Skin epidermis (tissue), 12 donors: ENCODE data around the gene LTO1.

Experiments
- H3K27ac ChIP-seq, 21 experiments: fragments of 200-600 bp; sonication (generic) in 11 of 21; one replicate each; pipeline ENCODE4 v1.5.0; 2020; ENCODE audit warnings: mild to moderate bottlenecking in 3 of 21, inconsistent platforms in 2 of 21, moderate library complexity in 2 of 21
- H3K4me3 ChIP-seq, 7 experiments: fragments of 200-600 bp; sonication (generic) in 2 of 7; one replicate each; pipeline ENCODE4 v1.5.0; 2020; ENCODE audit warnings: inconsistent platforms in 2 of 7, mild to moderate bottlenecking in 2 of 7, moderate library complexity in 1 of 7

LTO1 gene

GRCh38 chr11:69662021-69662698 lies 13.0 kb downstream of the LTO1 start:
- Histone ChIP-seq H3K4me3 (no peak overlapping the region), H3K27ac (no peak overlapping the region)

DNA sequence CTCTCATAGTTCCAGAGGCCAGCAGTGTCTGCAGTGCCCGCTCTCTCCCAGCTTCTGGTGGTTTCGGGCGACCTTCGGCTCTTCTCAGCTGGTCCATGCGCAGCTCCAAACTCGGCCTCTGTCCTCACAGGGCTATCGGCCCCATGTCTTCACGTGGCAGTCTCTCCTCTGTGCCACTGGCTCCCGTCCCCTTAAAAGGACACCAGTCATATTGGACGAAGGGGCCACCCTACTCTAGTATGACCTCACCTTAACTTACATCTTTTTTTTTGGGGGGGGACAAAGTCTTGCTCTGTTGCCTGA lies 13.8 kb downstream of the LTO1 start:
- H3K27ac ChIP-seq, result no peak overlapping the region
- H3K4me3 ChIP-seq, result no peak overlapping the region

DNA sequence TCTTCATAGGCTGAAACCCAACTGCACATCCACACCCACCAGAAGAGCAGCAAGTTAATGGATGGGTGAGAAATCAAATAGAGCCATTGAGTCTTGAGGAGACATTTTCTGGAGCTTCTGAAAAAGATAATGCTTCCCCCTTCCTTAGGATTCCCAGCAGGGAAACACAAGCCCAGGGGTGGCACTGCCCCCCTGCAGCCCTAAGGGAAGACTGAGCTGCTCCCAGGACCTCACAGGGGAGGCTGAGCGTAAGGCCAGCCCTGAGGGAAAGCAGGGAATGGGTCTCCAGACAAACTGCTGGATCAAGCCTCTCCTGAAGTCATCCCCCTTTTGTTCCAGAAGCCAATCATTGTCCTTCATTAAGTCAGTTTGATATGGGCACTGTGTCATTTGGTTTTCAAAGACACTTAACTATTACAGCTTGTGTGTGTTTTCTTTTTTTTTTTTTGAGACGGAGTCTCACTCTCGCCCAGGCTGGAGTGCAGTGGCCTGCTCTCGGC lies 15.1 kb downstream of the LTO1 start:
- H3K4me3 ChIP-seq, result no peak overlapping the region

GRCh38 chr11:69659591-69659990 lies 15.6 kb downstream of the LTO1 start:
- H3K27ac ChIP-seq, result no peak overlapping the region
- H3K4me3 ChIP-seq, result no peak overlapping the region

More for the DNA sequence above, 15.1 kb downstream of the LTO1 start:
- no peak overlapping the region for H3K27ac ChIP-seq

GRCh38 chr11:69658626-69659450 lies 16.3 kb downstream of the LTO1 start:
- Histone ChIP-seq H3K27ac (no peak overlapping the region), H3K4me3 (no peak overlapping the region)

- Histone ChIP-seq H3K4me3 (no peak overlapping the region), H3K27ac (no peak overlapping the region)
Observed at GRCh38 chr11:69657911-69658625, 17.1 kb downstream of the LTO1 start.

DNA sequence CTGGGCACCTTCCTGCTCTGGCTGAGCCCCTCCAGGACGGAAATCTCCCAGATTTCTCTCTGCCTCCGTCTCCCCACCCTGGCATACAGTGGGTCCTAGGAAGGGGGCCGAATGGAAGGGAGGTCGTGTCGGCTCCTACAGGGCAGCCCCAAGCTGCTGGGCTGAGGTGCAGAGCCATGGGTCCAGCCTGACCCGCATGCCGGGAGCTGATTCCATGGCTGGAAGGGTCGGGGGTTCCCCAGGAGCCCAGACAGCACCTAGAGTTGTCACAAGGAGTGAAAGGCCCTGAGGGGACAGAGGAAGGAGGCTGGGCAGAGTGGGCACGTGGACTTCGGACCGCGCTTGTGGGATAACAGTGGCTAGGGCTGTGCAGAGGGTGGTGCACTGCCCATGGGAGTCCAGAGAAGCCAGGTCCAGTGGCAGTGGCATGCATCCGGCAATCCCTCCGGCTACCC lies 17.7 kb downstream of the LTO1 start:
- H3K4me3 ChIP-seq, result no peak overlapping the region

DNA sequence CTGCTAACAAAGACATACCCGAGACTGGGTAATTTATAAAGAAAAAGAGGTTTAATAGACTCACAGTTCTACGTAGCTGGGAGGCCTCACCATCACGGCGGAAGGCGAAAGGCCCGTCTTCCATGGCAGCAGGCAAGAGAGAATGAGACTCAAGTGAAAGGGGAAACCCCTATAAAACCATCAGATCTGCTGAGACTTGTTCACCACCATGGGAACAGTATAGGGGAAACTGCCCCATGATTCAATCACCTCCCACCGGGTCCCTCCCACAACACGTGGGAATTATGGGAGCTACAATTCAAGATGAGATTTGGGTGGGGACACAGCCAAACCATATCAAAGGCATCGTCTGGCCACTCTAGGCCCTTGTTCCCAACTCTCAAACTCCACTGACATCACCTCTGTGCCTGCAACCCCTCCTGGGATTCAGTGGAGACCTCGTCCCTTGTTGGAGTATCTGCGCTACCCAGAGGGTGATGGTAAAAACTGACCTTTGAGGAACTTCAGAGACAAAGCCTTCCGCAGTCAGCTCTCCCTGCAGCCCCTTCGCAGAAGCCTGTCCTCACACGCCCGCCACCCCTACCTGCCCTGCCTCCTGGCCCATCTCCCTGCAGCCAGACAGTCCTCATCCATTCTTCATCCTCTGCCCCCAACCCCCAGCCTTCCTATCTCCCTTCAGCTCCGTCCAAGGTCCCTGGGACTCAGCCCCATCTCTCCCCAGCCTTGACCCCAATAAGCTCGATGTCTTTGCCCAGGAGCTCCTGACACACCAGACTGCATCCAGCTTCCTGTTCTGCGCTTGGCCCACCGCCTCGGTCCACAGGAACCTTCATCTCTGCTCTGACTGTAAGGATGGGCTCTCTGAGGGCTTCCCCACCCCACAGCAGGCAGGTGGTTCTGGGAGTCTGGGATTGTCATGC lies 18.4 kb downstream of the LTO1 start:
- H3K27ac ChIP-seq, result no peak overlapping the region
- H3K4me3 ChIP-seq, result no peak overlapping the region

More for the DNA sequence above, 17.7 kb downstream of the LTO1 start:
- H3K27ac ChIP-seq, result no peak overlapping the region

DNA sequence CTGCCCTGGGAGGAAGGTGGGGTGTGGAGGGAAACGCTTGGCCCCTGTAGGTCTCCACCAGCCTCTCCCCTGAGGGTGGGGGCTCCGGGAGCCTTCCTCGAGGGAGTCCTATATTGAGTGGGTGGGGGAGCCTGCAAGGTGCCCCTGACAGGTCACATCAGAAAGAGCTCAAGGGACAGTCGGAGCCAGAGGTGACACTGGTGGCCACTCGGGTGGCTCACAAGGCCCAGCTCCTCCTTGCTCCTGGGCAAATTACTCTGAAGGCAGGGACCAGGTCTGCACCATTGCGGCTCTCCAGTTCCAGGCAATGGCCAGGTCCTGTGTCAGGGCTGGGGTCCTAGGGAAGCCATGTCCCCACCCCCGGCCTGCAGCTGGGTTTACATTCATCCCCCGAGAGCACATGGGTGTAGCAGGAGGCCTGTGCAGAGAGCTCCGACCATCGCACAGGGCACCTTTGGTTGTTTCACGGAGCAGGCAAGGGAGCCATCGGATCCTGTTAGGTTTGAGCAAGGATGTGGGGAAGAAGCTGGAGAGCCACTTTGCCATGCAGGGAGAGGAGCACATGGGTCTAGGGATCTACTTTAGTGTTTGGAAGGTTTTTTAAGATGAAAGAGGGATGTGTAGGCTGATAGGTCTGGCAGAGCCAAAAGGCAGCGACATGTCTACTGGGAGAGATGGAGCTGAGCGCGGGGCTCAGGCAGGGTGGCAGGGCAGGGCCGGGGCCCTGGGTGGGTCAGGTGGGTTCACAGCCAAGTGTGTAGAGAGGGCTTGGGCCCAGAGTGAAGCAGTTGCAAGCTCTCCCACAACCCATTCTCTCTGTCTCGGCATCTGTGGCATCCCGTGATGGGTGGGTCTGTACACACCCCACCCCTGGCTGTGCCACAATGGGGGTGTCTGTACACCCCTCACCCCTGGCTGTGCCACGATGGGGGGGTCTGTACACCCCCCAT lies 19.4 kb downstream of the LTO1 start:
- H3K4me3 ChIP-seq, result no peak overlapping the region
- H3K27ac ChIP-seq, result no peak overlapping the region

GRCh38 chr11:69654660-69655478 lies 20.3 kb downstream of the LTO1 start:
- Histone ChIP-seq H3K27ac (no peak overlapping the region), H3K4me3 (no peak overlapping the region)

GRCh38 chr11:69654001-69654659 lies 21.0 kb downstream of the LTO1 start:
- Histone ChIP-seq H3K27ac (no peak overlapping the region), H3K4me3 (no peak overlapping the region)

DNA sequence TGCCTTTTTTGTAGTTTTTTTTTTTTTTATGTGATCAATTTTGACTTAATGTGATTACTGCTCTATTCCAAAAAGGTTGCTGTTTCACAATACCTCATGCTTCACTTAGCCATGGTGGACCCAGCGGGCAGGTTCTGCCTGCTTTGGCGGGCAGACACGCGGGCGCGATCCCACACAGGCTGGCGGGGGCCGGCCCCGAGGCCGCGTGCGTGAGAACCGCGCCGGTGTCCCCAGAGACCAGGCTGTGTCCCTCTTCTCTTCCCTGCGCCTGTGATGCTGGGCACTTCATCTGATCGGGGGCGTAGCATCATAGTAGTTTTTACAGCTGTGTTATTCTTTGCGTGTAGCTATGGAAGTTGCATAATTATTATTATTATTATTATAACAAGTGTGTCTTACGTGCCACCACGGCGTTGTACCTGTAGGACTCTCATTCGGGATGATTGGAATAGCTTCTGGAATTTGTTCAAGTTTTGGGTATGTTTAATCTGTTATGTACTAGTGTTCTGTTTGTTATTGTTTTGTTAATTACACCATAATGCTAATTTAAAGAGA lies 21.7 kb downstream of the LTO1 start:
- no peak overlapping the region for H3K27ac ChIP-seq
- H3K4me3 ChIP-seq, result no peak overlapping the region

GRCh38 chr11:69652999-69653398 lies 22.2 kb downstream of the LTO1 start:
- H3K4me3 ChIP-seq, result no peak overlapping the region
- no peak overlapping the region for H3K27ac ChIP-seq

DNA sequence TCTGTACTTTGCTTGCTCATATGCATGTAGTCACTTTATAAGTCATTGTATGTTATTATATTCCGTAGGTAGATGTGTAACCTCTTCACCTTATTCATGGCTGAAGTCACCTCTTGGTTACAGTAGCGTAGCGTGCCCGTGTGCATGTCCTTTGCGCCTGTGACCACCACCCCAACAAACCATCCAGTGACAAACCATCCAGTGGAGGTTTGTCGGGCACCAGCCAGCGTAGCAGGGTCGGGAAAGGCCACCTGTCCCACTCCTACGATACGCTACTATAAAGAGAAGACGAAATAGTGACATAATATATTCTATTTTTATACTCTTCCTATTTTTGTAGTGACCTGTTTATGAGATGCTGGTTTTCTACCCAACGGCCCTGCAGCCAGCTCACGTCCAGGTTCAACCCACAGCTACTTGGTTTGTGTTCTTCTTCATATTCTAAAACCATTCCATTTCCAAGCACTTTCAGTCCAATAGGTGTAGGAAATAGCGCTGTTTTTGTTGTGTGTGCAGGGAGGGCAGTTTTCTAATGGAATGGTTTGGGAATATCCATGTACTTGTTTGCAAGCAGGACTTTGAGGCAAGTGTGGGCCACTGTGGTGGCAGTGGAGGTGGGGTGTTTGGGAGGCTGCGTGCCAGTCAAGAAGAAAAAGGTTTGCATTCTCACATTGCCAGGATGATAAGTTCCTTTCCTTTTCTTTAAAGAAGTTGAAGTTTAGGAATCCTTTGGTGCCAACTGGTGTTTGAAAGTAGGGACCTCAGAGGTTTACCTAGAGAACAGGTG lies 23.1 kb downstream of the LTO1 start:
- Histone ChIP-seq H3K27ac (no peak overlapping the region), H3K4me3 (no peak overlapping the region)

DNA sequence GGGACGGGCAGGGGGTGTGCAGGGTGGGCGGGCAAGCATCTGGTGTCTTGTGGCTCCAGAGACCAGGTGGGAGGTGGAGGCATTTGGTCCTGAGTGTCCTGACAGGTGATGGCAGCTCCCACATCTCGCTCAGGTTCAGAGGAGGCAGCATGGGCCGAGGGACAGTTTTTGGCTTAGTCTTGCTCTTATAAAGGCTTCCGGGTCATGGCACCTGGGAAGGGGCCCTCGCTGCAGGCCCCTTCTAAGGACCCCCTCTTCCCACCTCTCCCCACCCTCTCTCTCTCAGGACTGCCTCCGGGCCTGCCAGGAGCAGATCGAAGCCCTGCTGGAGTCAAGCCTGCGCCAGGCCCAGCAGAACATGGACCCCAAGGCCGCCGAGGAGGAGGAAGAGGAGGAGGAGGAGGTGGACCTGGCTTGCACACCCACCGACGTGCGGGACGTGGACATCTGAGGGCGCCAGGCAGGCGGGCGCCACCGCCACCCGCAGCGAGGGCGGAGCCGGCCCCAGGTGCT lies 24.3 kb downstream of the LTO1 start:
- no peak overlapping the region for H3K4me3 ChIP-seq
- no peak overlapping the region for H3K27ac ChIP-seq
